Uterus (tissue), 4 donors: ENCODE data around the gene JARID2. TPM values are rescaled to one million over a fixed set of nuclear protein-coding genes. Genes with fewer than 3 reads are reported as not detected.

Source experiments
- DNase-seq, 2 donors: peaks; one replicate each; pipeline ENCODE4 v3.0.0-alpha.2; 2019 to 2020
- H3K27ac ChIP-seq, 2 donors: fragments of 200-600 bp; sonication (generic); 1 replicate in 1 of 2; 2 replicates in 1 of 2; pipeline ENCODE4 v1.5.1; 2016 to 2018
- H3K27me3 ChIP-seq, 2 donors: fragments of 200-600 bp; sonication (generic); one replicate each; pipeline ENCODE4 v1.5.1; 2018 to 2019; ENCODE audit warnings: control low read depth in 1 of 2
- H3K36me3 ChIP-seq, 2 donors: fragments of 200-600 bp; sonication (generic); one replicate each; pipeline ENCODE4 v1.5.1; 2019; ENCODE audit warnings: control low read depth in 1 of 2
- H3K4me1 ChIP-seq, 2 donors: fragments of 200-600 bp; sonication (generic); one replicate each; pipeline ENCODE4 v1.5.1; 2018 to 2019; ENCODE audit warnings: control low read depth in 1 of 2
- H3K4me3 ChIP-seq, 2 donors: fragments of 200-600 bp; sonication (generic); 1 replicate in 1 of 2; 2 replicates in 1 of 2; pipeline ENCODE4 v1.5.1; 2018 to 2019; ENCODE audit warnings: mild to moderate bottlenecking in 1 of 2
- H3K9me3 ChIP-seq, 2 donors: fragments of 200-600 bp; sonication (generic); one replicate each; pipeline ENCODE4 v1.5.1; 2019; ENCODE audit warnings: control low read depth in 1 of 2
- POLR2A ChIP-seq, 2 donors: fragments of 450-650 bp; IDR thresholded peaks; one replicate each; pipeline ENCODE4 v1.6.1; 2016; ENCODE audit warnings: antibody characterized with exemption in 2 of 2, mild to moderate bottlenecking in 1 of 2, moderate library complexity in 1 of 2
- intact Hi-C: fragments of 100-400 bp; cut with DNase I; formaldehyde crosslinking; loops from one replicate; pipeline ENCODE4 v1.15.1; 2023; ENCODE audit warnings: low total_unique reads
- total RNA-seq, 4 donors: library from RNA; depleted of rRNA in 3 of 4; stranded (reverse); fragments of >200 nt in 3 of 4; gene quantifications; one replicate each; pipeline versions ENCODE4 v1.1.0 to v1.2.4, GENCODE V29; 2014 to 2023
- TF ChIP-seq, protein P1 (sequence below), 4 experiments: fragments of 200-600 bp in 2 of 4; fragments of 450-650 bp in 2 of 4; sonication (generic) in 2 of 4; IDR thresholded peaks; one replicate each; pipeline ENCODE4 v1.5.1; 2016 to 2019; ENCODE audit warnings: antibody characterized with exemption in 4 of 4, mild to moderate bottlenecking in 2 of 4, moderate library complexity in 1 of 4
- donor health status: DM: yes; HTN: yes; CAD: no.

JARID2 gene
- total RNA-seq, 4 donors from 2014 or later: 2.6 to 15.8 (median 8.0) TPM

DNA sequence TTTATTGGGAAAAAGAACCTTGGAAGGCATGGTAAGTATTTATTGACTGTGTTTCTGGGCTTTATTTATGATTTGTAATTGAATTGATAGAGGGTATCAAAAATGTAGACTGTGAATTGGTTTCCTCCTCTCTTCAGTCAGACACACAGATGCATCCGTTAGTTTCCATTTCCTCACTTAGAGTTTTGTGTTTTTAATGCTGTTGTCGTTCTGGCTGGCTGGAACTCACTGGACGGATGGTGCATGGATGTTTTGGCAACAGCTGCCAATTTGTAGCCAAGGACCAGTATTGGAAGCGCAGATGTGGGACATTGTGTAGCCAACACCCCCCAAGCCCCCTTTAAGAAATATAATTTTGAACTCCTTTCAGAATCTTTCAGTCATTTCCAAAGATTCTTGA is 134.5 kb downstream of the JARID2 start:
- Histone ChIP-seq H3K4me3 (no peak overlapping the region), H3K36me3 (no peaks in the 10 kb centered on the region), H3K4me1 (no peaks in the 10 kb centered on the region), H3K27ac (no peak overlapping the region), H3K9me3 (no peaks in the 10 kb centered on the region), H3K27me3 (no peaks in the 10 kb centered on the region)
- TF ChIP-seq, protein P1, sequence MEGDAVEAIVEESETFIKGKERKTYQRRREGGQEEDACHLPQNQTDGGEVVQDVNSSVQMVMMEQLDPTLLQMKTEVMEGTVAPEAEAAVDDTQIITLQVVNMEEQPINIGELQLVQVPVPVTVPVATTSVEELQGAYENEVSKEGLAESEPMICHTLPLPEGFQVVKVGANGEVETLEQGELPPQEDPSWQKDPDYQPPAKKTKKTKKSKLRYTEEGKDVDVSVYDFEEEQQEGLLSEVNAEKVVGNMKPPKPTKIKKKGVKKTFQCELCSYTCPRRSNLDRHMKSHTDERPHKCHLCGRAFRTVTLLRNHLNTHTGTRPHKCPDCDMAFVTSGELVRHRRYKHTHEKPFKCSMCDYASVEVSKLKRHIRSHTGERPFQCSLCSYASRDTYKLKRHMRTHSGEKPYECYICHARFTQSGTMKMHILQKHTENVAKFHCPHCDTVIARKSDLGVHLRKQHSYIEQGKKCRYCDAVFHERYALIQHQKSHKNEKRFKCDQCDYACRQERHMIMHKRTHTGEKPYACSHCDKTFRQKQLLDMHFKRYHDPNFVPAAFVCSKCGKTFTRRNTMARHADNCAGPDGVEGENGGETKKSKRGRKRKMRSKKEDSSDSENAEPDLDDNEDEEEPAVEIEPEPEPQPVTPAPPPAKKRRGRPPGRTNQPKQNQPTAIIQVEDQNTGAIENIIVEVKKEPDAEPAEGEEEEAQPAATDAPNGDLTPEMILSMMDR (IDR thresholded peaks at IDR 0.05): no peak
- no peak for TF ChIP-seq POLR2A (IDR thresholded peaks at IDR 0.05)
- DNase-seq: no peak
- intact Hi-C loops: no loop called here

- Histone ChIP-seq H3K36me3 (no peaks in the 10 kb centered on the region), H3K27me3 (no peaks in the 10 kb centered on the region), H3K4me1 (no peaks in the 10 kb centered on the region), H3K4me3 (no peak overlapping the region), H3K27ac (no peak overlapping the region), H3K9me3 (no peaks in the 10 kb centered on the region)
- TF ChIP-seq POLR2A (IDR thresholded peaks at IDR 0.05): no peak
- TF ChIP-seq, protein P1 (IDR thresholded peaks at IDR 0.05): no peak
- no peak for DNase-seq
- intact Hi-C loops: no loop called here
These were observed 136.2 kb downstream of the JARID2 start for GRCh38 chr6:15382089-15382488.

DNA sequence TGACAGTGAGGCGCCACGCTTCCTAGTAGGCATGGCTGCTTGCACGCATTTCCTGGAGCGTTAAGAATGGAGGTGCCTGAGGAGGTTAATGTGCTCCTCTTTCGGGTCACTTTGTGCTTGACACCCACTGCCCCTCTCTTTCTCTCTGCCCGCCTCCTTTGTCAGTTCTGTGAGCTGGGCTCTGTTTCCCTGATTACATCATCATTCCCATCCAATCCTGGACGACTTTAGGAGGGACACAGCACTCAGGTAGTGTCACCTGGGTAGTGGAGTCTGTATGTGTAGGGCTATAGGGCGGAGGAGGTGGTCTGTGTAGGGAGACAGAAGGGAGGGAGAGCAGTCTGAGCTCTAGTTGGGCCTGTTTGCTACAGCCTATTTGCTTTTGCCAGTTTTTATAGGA is 136.8 kb downstream of the JARID2 start:
- no peaks in the 10 kb centered on the region for H3K4me1 ChIP-seq
- H3K4me3 ChIP-seq: no peak overlapping the region
- DNase-seq: no peak
- intact Hi-C loops: no loop called here
- H3K27ac ChIP-seq: no peak overlapping the region
- H3K36me3 ChIP-seq: no peaks in the 10 kb centered on the region
- TF ChIP-seq, protein P1 (IDR thresholded peaks at IDR 0.05): no peak
- no peak for TF ChIP-seq POLR2A (IDR thresholded peaks at IDR 0.05)
- no peaks in the 10 kb centered on the region for H3K27me3 ChIP-seq
- H3K9me3 ChIP-seq: no peaks in the 10 kb centered on the region

DNA sequence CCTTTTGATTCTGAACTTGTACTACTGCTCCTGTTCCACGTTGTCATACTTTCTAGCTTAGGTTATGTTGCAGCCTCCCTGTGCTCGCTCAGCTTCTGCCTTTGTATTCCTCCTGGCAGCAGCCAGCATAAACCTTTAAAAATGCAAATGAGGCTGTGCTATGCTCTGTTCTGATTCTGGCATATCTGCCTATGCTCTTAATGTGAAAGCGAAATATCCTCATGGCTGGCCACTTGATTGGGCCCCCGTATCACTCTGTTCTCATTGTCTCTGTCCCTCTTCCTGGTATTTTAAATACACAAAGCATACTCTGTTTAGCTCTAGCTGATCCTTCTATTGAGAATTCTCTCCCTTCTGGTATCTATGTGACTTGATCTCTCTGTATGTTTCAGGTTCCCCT is 139.0 kb downstream of the JARID2 start:
- Histone ChIP-seq H3K4me3 (no peak overlapping the region), H3K36me3 (no peaks in the 10 kb centered on the region), H3K27ac (no peak overlapping the region), H3K9me3 (no peaks in the 10 kb centered on the region), H3K27me3 (no peaks in the 10 kb centered on the region), H3K4me1 (peaks cover 0 to 4% of the 10 kb centered on the region in 2 donors)
- TF ChIP-seq, protein P1 (IDR thresholded peaks at IDR 0.05): no peak
- no peak for TF ChIP-seq POLR2A (IDR thresholded peaks at IDR 0.05)
- no peak for DNase-seq
- intact Hi-C loops: no loop called here

DNA sequence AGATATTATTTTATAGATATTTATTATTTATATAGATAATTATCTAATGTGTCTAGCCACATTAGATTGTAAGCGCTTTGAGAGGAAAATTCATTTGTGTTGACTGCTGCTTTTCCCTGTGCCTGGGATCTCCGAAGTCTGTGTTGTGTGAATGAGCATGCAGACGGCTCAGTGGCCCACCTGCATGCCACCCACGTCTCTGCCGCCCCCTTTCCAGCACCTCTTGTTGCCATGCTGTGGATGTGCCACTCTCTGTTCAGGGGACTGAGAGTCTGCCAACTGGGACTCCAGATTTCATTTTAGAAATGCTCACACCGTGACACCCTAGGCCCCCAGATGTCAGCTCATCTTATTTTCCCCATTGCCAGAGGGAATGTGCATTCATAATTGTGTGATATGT is 139.7 kb downstream of the JARID2 start:
- TF ChIP-seq, protein P1 (IDR thresholded peaks at IDR 0.05): no peak
- no peak for TF ChIP-seq POLR2A (IDR thresholded peaks at IDR 0.05)
- peaks cover 0 to 10% of the 10 kb centered on the region in 2 donors for H3K4me1 ChIP-seq
- no peaks in the 10 kb centered on the region for H3K27me3 ChIP-seq
- H3K9me3 ChIP-seq: no peaks in the 10 kb centered on the region
- no peaks in the 10 kb centered on the region for H3K36me3 ChIP-seq
- H3K27ac ChIP-seq: no peak overlapping the region
- intact Hi-C loops: no loop called here
- no peak for DNase-seq
- no peak overlapping the region for H3K4me3 ChIP-seq
